HEK293T (cell line): ENCODE data around the gene ARHGAP12.

Source experiments
- CTCF ChIA-PET: fragments of 350-600 bp; formaldehyde crosslinking; extraction: SDS; loops from one replicate; lab custom pipeline; 2021; ENCODE audit warnings: antibody characterized with exemption, inconsistent platforms; lab: Yijun Ruan, JAX
- POLR2A ChIA-PET: fragments of 350-600 bp; formaldehyde crosslinking; extraction: SDS; loops from one replicate; lab custom pipeline; 2020; ENCODE audit warnings: antibody characterized with exemption, inconsistent platforms; lab: Yijun Ruan, JAX
- DNase-seq: peaks from one replicate; pipeline ENCODE4 v3.0.0; 2012; ENCODE audit warnings: mixed read lengths; ENCODE audit errors: extremely low spot score
- ARNT ChIP-seq: fragments of 450-650 bp; IDR thresholded peaks from 2 replicates; pipeline ENCODE4 v1.6.1; 2017; ENCODE audit warnings: mild to moderate bottlenecking
- BHLHE40 ChIP-seq: fragments of 450-650 bp; IDR thresholded peaks from 2 replicates; pipeline ENCODE4 v1.6.1; 2016; ENCODE audit warnings: mild to moderate bottlenecking, moderate library complexity, borderline replicate concordance
- CTBP1 ChIP-seq: fragments of 450-650 bp; IDR thresholded peaks from 2 replicates; pipeline ENCODE4 v1.6.1; 2016; ENCODE audit warnings: borderline replicate concordance
- ELF4 ChIP-seq: fragments of 450-650 bp; IDR thresholded peaks from 2 replicates; pipeline ENCODE4 v1.6.1; 2017; ENCODE audit warnings: antibody characterized with exemption
- FOXA1 ChIP-seq: fragments of 450-650 bp; IDR thresholded peaks from 2 replicates; pipeline ENCODE4 v1.6.1; 2016; ENCODE audit warnings: mild to moderate bottlenecking
- FOXK2 ChIP-seq: fragments of 450-650 bp; IDR thresholded peaks from 2 replicates; pipeline ENCODE4 v1.6.1; 2016; ENCODE audit warnings: mild to moderate bottlenecking
- FOXM1 ChIP-seq: fragments of 450-650 bp; IDR thresholded peaks from 2 replicates; pipeline ENCODE4 v1.6.1; 2017; ENCODE audit warnings: mild to moderate bottlenecking, borderline replicate concordance
- HDGF ChIP-seq: fragments of 450-650 bp; IDR thresholded peaks from 2 replicates; pipeline ENCODE4 v1.6.1; 2017; ENCODE audit warnings: antibody characterized with exemption, borderline replicate concordance
- L3MBTL2 ChIP-seq: fragments of 450-650 bp; conservative IDR thresholded peaks from 2 replicates; pipeline ENCODE4 v1.6.1; 2016; ENCODE audit warnings: mild to moderate bottlenecking
- LEF1 ChIP-seq: fragments of 450-650 bp; IDR thresholded peaks from 2 replicates; pipeline ENCODE4 v1.6.1; 2017; ENCODE audit warnings: mild to moderate bottlenecking, borderline replicate concordance
- NFRKB ChIP-seq: fragments of 450-650 bp; IDR thresholded peaks from 2 replicates; pipeline ENCODE4 v1.6.1; 2016; ENCODE audit warnings: mild to moderate bottlenecking, moderate library complexity
- PKNOX1 ChIP-seq: fragments of 450-650 bp; IDR thresholded peaks from 2 replicates; pipeline ENCODE4 v1.6.1; 2016
- SP1 ChIP-seq: fragments of 450-650 bp; IDR thresholded peaks from 2 replicates; pipeline ENCODE4 v1.6.1; 2017
- SUZ12 ChIP-seq: fragments of 450-650 bp; IDR thresholded peaks from 2 replicates; pipeline ENCODE4 v1.6.1; 2016; ENCODE audit warnings: mild to moderate bottlenecking
- TARDBP ChIP-seq: fragments of 450-650 bp; IDR thresholded peaks from 2 replicates; pipeline ENCODE4 v1.6.1; 2016
- ZNF384 ChIP-seq: fragments of 450-650 bp; IDR thresholded peaks from 2 replicates; pipeline ENCODE4 v1.6.1; 2016

ARHGAP12 gene

GRCh38 chr10:31823358-31823757 is 105.3 kb downstream of the ARHGAP12 start:
- CTCF ChIA-PET, result no interaction called here
- TF ChIP-seq FOXA1, result no peak
- TF ChIP-seq L3MBTL2, result no peak
- TF ChIP-seq SUZ12, result no peak
- no peak for TF ChIP-seq PKNOX1
- TF ChIP-seq ARNT, result no peak
- TF ChIP-seq LEF1, result no peak
- no peak for TF ChIP-seq BHLHE40
- TF ChIP-seq TARDBP, result no peak
- TF ChIP-seq ELF4, result no peak
- TF ChIP-seq NFRKB, result no peak
- TF ChIP-seq FOXM1, result no peak
- no peak for TF ChIP-seq FOXK2
- TF ChIP-seq SP1, result no peak
- TF ChIP-seq CTBP1, result no peak
- no peak for TF ChIP-seq HDGF
- no peak for TF ChIP-seq ZNF384
- POLR2A ChIA-PET, result no interaction called here
- no peak for DNase-seq

GRCh38 chr10:31822616-31823318 is 105.9 kb downstream of the ARHGAP12 start:
- ChIA-PET POLR2A (no interaction called here), CTCF (interaction anchor here (0.6 kb wide), 1 partner anchor 470 kb away, joined by 3 read pairs; no protein-coding TSS in a partner anchor)
- no peak for DNase-seq
- TF ChIP-seq CTBP1 (no peak), FOXA1 (no peak), ELF4 (no peak), SUZ12 (no peak), FOXK2 (no peak), ZNF384 (no peak), LEF1 (no peak), TARDBP (no peak), L3MBTL2 (no peak), ARNT (no peak), BHLHE40 (no peak), SP1 (no peak), NFRKB (no peak), FOXM1 (no peak), HDGF (no peak), PKNOX1 (no peak)

GRCh38 chr10:31822150-31822549 is 106.5 kb downstream of the ARHGAP12 start:
- CTCF ChIA-PET, result interaction anchor here (0.6 kb wide), 1 partner anchor 470 kb away, joined by 3 read pairs; no protein-coding TSS in a partner anchor
- no peak for DNase-seq
- POLR2A ChIA-PET, result no interaction called here
- TF ChIP-seq TARDBP (no peak), CTBP1 (no peak), ARNT (no peak), NFRKB (no peak), FOXA1 (no peak), ZNF384 (no peak), BHLHE40 (no peak), FOXM1 (no peak), SP1 (no peak), L3MBTL2 (no peak), HDGF (no peak), LEF1 (no peak), PKNOX1 (no peak), FOXK2 (no peak), ELF4 (no peak), SUZ12 (no peak)

- no peak for DNase-seq
Measured at GRCh38 chr10:31820778-31821369, 107.8 kb downstream of the ARHGAP12 start.

More at GRCh38 chr10:31820778-31821369, 107.8 kb downstream of the ARHGAP12 start:
- POLR2A ChIA-PET, result no interaction called here
- CTCF ChIA-PET, result no interaction called here
- TF ChIP-seq SP1 (no peak), ARNT (no peak), PKNOX1 (no peak), CTBP1 (no peak), BHLHE40 (no peak), TARDBP (no peak)
